GM12878 (cell line): ENCODE data around the gene KIF21B.

Experiments used
- EP300 ChIP-seq, 2 experiments: fragments of 150-350 bp in 1 of 2; IDR thresholded peaks; 2 replicates each; pipeline ENCODE4 v1.6.1; 2011 to 2012; ENCODE audit warnings: low read depth in 2 of 2, low read length in 2 of 2, borderline replicate concordance in 1 of 2, improper control_type of control experiment in 1 of 2, inconsistent platforms in 1 of 2; ENCODE audit not compliant: control insufficient read depth in 1 of 2
- FOXM1 ChIP-seq: IDR thresholded peaks from 2 replicates; pipeline ENCODE4 v1.6.1; 2012; ENCODE audit warnings: low read depth, mild to moderate bottlenecking, inconsistent platforms, low read length, moderate library complexity
- JUNB ChIP-seq: IDR thresholded peaks from 2 replicates; pipeline ENCODE4 v1.6.1; 2016; ENCODE audit warnings: antibody characterized with exemption, mild to moderate bottlenecking

GRCh38 chr1:200983035-200983561 lies 40.4 kb downstream of the KIF21B start:
- TF ChIP-seq JUNB (no peak), EP300 (IDR thresholded peaks at IDR 0.05; ENCODE audit: borderline replicate concordance in 1 of 2, control insufficient read depth in 1 of 2, low read depth in 2 of 2, low read length in 2 of 2) (no peak), FOXM1 (no peak)
